GM19324 (cell line): ENCODE measurements around the gene KRTAP20-4.

ENCODE experiments used
- ATAC-seq: cut with Tn5 transposase; IDR thresholded peaks from one replicate; pipeline ENCODE4 v1.9.1; 2021; ENCODE audit warnings: mild to moderate bottlenecking, moderate library complexity; ENCODE audit not compliant: unreplicated experiment, low FRiP score

The KRTAP20-4 gene

GRCh38 chr21:30620522-30620921, at the start of gene KRTAP20-4:
Gene KRTAP20-4, plus strand, starts transcription at chr21:30620627.
- no peak for ATAC-seq

- no peak for ATAC-seq
Observed at GRCh38 chr21:30577766-30578165, 42.7 kb upstream of the KRTAP20-4 start.

GRCh38 chr21:30579346-30579745, 41.1 kb upstream of the KRTAP20-4 start:
- ATAC-seq: no peak

- no peak for ATAC-seq
Observed at GRCh38 chr21:30580132-30580531, 40.3 kb upstream of the KRTAP20-4 start.

GRCh38 chr21:30582870-30583269, 37.6 kb upstream of the KRTAP20-4 start:
- no peak for ATAC-seq

- ATAC-seq: no peak
Observed at GRCh38 chr21:30590297-30590696, 30.1 kb upstream of the KRTAP20-4 start, which contains the start of gene KRTAP22-2. Gene KRTAP22-2, minus strand, starts transcription at chr21:30590397.

GRCh38 chr21:30592140-30592539, 28.3 kb upstream of the KRTAP20-4 start, which contains the start of gene KRTAP6-3:
Gene KRTAP6-3, plus strand, starts transcription at chr21:30592440. Its CDS starts 6 bp downstream, at chr21:30592446.
- ATAC-seq: no peak

- ATAC-seq: no peak
Observed at GRCh38 chr21:30598802-30599201, 21.6 kb upstream of the KRTAP20-4 start, which contains the start of gene KRTAP6-2. Gene KRTAP6-2, minus strand, starts transcription at chr21:30598902. Its CDS starts 28 bp downstream, at chr21:30598874.

- no peak for ATAC-seq
Observed at GRCh38 chr21:30600787-30601186, 19.6 kb upstream of the KRTAP20-4 start, which contains the start of gene KRTAP22-1. Gene KRTAP22-1, plus strand, starts transcription at chr21:30601087.

GRCh38 chr21:30605968-30606367, 14.5 kb upstream of the KRTAP20-4 start:
- ATAC-seq: no peak

- ATAC-seq: no peak
Observed at GRCh38 chr21:30612132-30612531, 8.3 kb upstream of the KRTAP20-4 start.

GRCh38 chr21:30613836-30614235, 6.6 kb upstream of the KRTAP20-4 start, which contains the start of gene KRTAP6-1:
Gene KRTAP6-1, minus strand, starts transcription at chr21:30613930. Its CDS starts 26 bp downstream, at chr21:30613904.
- no peak for ATAC-seq

- no peak for ATAC-seq
Observed at GRCh38 chr21:30615199-30615598, 5.2 kb upstream of the KRTAP20-4 start.

GRCh38 chr21:30616125-30616524, 4.3 kb upstream of the KRTAP20-4 start, which contains the start of gene KRTAP20-1:
Gene KRTAP20-1, plus strand, starts transcription at chr21:30616425. Its CDS starts 30 bp downstream, at chr21:30616455.
- ATAC-seq: no peak

- ATAC-seq: no peak
Observed at GRCh38 chr21:30620080-30620479, 347 bp upstream of the KRTAP20-4 start.

- no peak for ATAC-seq
Observed at GRCh38 chr21:30623362-30623761, 2.9 kb downstream of the KRTAP20-4 start.

- no peak for ATAC-seq
Observed at GRCh38 chr21:30625449-30626165, 5.2 kb downstream of the KRTAP20-4 start.

- ATAC-seq: no peak
Observed at GRCh38 chr21:30628109-30628508, 7.7 kb downstream of the KRTAP20-4 start.

GRCh38 chr21:30629200-30629599, 8.8 kb downstream of the KRTAP20-4 start:
- no peak for ATAC-seq

- no peak for ATAC-seq
Observed at GRCh38 chr21:30634906-30635305, 14.5 kb downstream of the KRTAP20-4 start, which contains the start of gene KRTAP20-2. Gene KRTAP20-2, plus strand, starts transcription at chr21:30635206. Its CDS starts 58 bp downstream, at chr21:30635264.

- ATAC-seq: no peak
Observed at GRCh38 chr21:30638686-30639085, 18.3 kb downstream of the KRTAP20-4 start.

GRCh38 chr21:30642564-30642963, 22.1 kb downstream of the KRTAP20-4 start, which contains the start of gene KRTAP20-3:
Gene KRTAP20-3, plus strand, starts transcription at chr21:30642864.
- ATAC-seq: no peak
